Gastrocnemius medialis (tissue), 4 donors: ENCODE measurements around the gene MCUB.

Experiments
- POLR2A ChIP-seq, 2 donors: fragments of 450-650 bp; IDR thresholded peaks; one replicate each; pipeline ENCODE4 v1.6.1; 2017; ENCODE audit warnings: antibody characterized with exemption in 2 of 2, mild to moderate bottlenecking in 2 of 2, moderate library complexity in 2 of 2
- TF ChIP-seq, protein P1 (sequence below), 5 experiments: fragments of 450-650 bp in 3 of 5; fragments of 200-600 bp in 2 of 5; sonication (generic) in 2 of 5; IDR thresholded peaks in 4 of 5; conservative IDR thresholded peaks in 1 of 5; 1 replicate in 4 of 5; 2 replicates in 1 of 5; pipeline ENCODE4 v1.5.1; 2016 to 2019; ENCODE audit warnings: antibody characterized with exemption in 5 of 5, mild to moderate bottlenecking in 3 of 5, moderate library complexity in 3 of 5

- TF ChIP-seq, protein P1, sequence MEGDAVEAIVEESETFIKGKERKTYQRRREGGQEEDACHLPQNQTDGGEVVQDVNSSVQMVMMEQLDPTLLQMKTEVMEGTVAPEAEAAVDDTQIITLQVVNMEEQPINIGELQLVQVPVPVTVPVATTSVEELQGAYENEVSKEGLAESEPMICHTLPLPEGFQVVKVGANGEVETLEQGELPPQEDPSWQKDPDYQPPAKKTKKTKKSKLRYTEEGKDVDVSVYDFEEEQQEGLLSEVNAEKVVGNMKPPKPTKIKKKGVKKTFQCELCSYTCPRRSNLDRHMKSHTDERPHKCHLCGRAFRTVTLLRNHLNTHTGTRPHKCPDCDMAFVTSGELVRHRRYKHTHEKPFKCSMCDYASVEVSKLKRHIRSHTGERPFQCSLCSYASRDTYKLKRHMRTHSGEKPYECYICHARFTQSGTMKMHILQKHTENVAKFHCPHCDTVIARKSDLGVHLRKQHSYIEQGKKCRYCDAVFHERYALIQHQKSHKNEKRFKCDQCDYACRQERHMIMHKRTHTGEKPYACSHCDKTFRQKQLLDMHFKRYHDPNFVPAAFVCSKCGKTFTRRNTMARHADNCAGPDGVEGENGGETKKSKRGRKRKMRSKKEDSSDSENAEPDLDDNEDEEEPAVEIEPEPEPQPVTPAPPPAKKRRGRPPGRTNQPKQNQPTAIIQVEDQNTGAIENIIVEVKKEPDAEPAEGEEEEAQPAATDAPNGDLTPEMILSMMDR (IDR thresholded peaks at IDR 0.05 in 4 of 5, conservative IDR thresholded peaks at IDR 0.05 in 1 of 5) = no peak
- no peak for TF ChIP-seq POLR2A (IDR thresholded peaks at IDR 0.05)
These were observed 163.1 kb downstream of the MCUB start for GRCh38 chr4:109723110-109723509.
